DLD1 (cell line): ENCODE results near the gene SLC35F1.
"Not testable (repeated sequence)": the region's sequence is repeated elsewhere in the genome, so short reads cannot be mapped to it uniquely, and the experiment has no call there.

ENCODE experiments used
- in situ Hi-C: cut with HindIII; loops from 2 replicates; pipeline ENCODE4 v1.10.0; 2017; ENCODE audit warnings: low sequenced_read_pairs

The SLC35F1 gene

GRCh38 chr6:117924690-117925089 is 17.6 kb downstream of the SLC35F1 start:
- in situ Hi-C loops, result no loop called here

- in situ Hi-C loops, result no loop called here
Observed at GRCh38 chr6:117927866-117928265, 20.8 kb downstream of the SLC35F1 start.

- in situ Hi-C loops, result no loop called here
Observed at GRCh38 chr6:117928833-117929232, 21.8 kb downstream of the SLC35F1 start.

GRCh38 chr6:117929501-117929900 is 22.4 kb downstream of the SLC35F1 start:
- in situ Hi-C loops, result no loop called here

GRCh38 chr6:117930645-117931044 is 23.6 kb downstream of the SLC35F1 start:
- in situ Hi-C loops, result no loop called here

- in situ Hi-C loops, result no loop called here
Observed at GRCh38 chr6:117932001-117932400, 24.9 kb downstream of the SLC35F1 start.

GRCh38 chr6:117932676-117933075 is 25.6 kb downstream of the SLC35F1 start:
- in situ Hi-C loops, result no loop called here

GRCh38 chr6:117933471-117933870 is 26.4 kb downstream of the SLC35F1 start:
- in situ Hi-C loops, result no loop called here

- in situ Hi-C loops, result no loop called here
Observed at GRCh38 chr6:117938311-117938995, 31.4 kb downstream of the SLC35F1 start.

GRCh38 chr6:117947234-117947633 is 40.2 kb downstream of the SLC35F1 start:
- in situ Hi-C loops, result no loop called here

- in situ Hi-C loops, result no loop called here
Observed at GRCh38 chr6:117951783-117952182, 44.7 kb downstream of the SLC35F1 start.

GRCh38 chr6:117955684-117956256 is 48.7 kb downstream of the SLC35F1 start:
- in situ Hi-C loops, result no loop called here

GRCh38 chr6:117956386-117956785 is 49.3 kb downstream of the SLC35F1 start:
- in situ Hi-C loops, result no loop called here

- in situ Hi-C loops, result no loop called here
Observed at GRCh38 chr6:117958536-117958935, 51.5 kb downstream of the SLC35F1 start.

GRCh38 chr6:117960877-117961276 is 53.8 kb downstream of the SLC35F1 start:
- in situ Hi-C loops, result no loop called here

GRCh38 chr6:117961301-117961700 is 54.2 kb downstream of the SLC35F1 start:
- in situ Hi-C loops, result no loop called here

- in situ Hi-C loops, result not testable (repeated sequence)
Observed at GRCh38 chr6:117965763-117966162, 58.7 kb downstream of the SLC35F1 start.

GRCh38 chr6:117971637-117972036 is 64.6 kb downstream of the SLC35F1 start:
- in situ Hi-C loops, result no loop called here

GRCh38 chr6:117974914-117975627 is 68.0 kb downstream of the SLC35F1 start:
- in situ Hi-C loops, result no loop called here

- in situ Hi-C loops, result no loop called here
Observed at GRCh38 chr6:117976030-117976651, 69.1 kb downstream of the SLC35F1 start.

- in situ Hi-C loops, result no loop called here
Observed at GRCh38 chr6:117985916-117986315, 78.9 kb downstream of the SLC35F1 start.

- in situ Hi-C loops, result no loop called here
Observed at GRCh38 chr6:117986396-117986795, 79.3 kb downstream of the SLC35F1 start.
